ENCODE results near the gene GDAP1L1. TPM values are rescaled to one million over a fixed set of nuclear protein-coding genes. Genes with fewer than 3 reads are reported as not detected.

The GDAP1L1 gene
- total RNA-seq = under 1 TPM in 1 of 4 donors, not detected in 3; 0.91 TPM

DNA sequence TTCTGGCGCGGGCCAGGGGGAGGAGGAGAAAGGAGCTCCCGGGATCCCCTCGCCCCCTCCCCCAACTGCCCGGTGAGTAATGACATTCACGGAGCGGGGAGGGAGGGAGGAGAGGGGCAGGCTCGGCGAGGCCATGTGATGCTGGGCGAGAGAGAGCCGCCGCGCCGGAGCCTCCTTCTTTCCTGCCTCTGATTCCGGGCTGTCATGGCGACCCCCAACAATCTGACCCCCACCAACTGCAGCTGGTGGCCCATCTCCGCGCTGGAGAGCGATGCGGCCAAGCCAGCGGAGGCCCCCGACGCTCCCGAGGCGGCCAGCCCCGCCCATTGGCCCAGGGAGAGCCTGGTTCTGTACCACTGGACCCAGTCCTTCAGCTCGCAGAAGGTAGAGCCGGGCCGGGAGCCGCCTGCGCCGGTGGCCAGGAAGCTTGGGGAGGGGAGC, at the start of gene GDAP1L1:
TSS of gene GDAP1L1 (plus strand) at position 178 of the 441 bp plus-strand sequence. CDS start at position 205, 27 bp downstream.
- WGBS, 2 donors = 0 to 5% methylated on average over 3 to 12 of the region's 32 CpGs
- intact Hi-C loops (cut with DNase I; ENCODE audit: low total_unique reads) = no loop called here
- no peak within 1 kb of the TSS for H3K4me3 ChIP-seq (ENCODE audit: low read depth, poor library complexity, severe bottlenecking)
- no peak for DNase-seq (ENCODE audit: low spot score in 2 of 2)
- no peak for TF ChIP-seq POLR2A (IDR thresholded peaks at IDR 0.05)
- TF ChIP-seq, protein P1, sequence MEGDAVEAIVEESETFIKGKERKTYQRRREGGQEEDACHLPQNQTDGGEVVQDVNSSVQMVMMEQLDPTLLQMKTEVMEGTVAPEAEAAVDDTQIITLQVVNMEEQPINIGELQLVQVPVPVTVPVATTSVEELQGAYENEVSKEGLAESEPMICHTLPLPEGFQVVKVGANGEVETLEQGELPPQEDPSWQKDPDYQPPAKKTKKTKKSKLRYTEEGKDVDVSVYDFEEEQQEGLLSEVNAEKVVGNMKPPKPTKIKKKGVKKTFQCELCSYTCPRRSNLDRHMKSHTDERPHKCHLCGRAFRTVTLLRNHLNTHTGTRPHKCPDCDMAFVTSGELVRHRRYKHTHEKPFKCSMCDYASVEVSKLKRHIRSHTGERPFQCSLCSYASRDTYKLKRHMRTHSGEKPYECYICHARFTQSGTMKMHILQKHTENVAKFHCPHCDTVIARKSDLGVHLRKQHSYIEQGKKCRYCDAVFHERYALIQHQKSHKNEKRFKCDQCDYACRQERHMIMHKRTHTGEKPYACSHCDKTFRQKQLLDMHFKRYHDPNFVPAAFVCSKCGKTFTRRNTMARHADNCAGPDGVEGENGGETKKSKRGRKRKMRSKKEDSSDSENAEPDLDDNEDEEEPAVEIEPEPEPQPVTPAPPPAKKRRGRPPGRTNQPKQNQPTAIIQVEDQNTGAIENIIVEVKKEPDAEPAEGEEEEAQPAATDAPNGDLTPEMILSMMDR (IDR thresholded peaks at IDR 0.05) = no peak

DNA sequence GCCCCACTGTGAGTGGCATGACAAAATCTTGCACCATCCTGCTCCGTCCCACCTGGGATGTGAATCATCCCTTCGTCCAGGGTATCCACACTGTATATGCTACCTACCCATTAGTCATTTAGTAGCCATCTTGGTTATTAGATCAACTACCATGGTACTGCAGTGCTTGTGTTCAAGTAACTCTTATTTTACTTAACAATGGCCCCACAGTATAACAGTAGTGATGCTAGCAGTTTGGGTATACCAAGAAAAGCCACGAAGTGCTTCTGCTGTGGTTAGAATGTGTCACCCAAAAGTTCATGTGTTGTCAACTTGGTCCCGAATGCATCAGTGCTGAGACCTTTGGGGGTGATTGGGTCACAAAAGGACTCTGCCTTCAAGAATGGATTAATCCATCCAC, 48.2 kb upstream of the GDAP1L1 start:
- no peak for TF ChIP-seq POLR2A (IDR thresholded peaks at IDR 0.05)
- TF ChIP-seq, protein P1 (IDR thresholded peaks at IDR 0.05) = no peak
- no peak overlapping the region for H3K4me3 ChIP-seq (ENCODE audit: low read depth, poor library complexity, severe bottlenecking)
- 91 to 95% methylated on average over 4 of the region's 4 CpGs for WGBS, 2 donors
- DNase-seq (ENCODE audit: low spot score in 2 of 2) = no peak
- intact Hi-C loops (cut with DNase I; ENCODE audit: low total_unique reads) = no loop called here

DNA sequence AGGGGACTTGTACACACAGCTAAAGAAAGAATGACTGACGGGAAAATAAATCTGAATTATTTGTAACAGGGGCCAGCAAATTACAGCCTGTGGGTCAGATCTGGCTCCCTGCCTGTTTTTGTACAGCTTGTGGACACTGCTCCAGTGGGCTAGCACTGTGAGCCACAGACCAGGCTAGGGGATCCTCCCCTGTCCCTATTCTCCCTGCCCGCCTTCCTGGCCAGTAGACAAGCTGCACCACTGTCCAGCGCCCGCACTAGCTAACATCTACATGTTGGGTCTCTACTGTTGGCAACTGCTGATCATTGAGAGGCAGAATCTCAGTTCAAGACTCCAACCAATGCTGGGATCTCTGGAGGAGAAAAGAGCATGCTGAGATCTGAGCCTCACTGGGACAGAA, 47.2 kb upstream of the GDAP1L1 start:
- intact Hi-C loops (cut with DNase I; ENCODE audit: low total_unique reads) = no loop called here
- no peak overlapping the region for H3K4me3 ChIP-seq (ENCODE audit: low read depth, poor library complexity, severe bottlenecking)
- 93 to 97% methylated on average over 4 of the region's 4 CpGs for WGBS, 2 donors
- no peak for TF ChIP-seq POLR2A (IDR thresholded peaks at IDR 0.05)
- TF ChIP-seq, protein P1 (IDR thresholded peaks at IDR 0.05) = no peak
- DNase-seq (ENCODE audit: low spot score in 2 of 2) = no peak

DNA sequence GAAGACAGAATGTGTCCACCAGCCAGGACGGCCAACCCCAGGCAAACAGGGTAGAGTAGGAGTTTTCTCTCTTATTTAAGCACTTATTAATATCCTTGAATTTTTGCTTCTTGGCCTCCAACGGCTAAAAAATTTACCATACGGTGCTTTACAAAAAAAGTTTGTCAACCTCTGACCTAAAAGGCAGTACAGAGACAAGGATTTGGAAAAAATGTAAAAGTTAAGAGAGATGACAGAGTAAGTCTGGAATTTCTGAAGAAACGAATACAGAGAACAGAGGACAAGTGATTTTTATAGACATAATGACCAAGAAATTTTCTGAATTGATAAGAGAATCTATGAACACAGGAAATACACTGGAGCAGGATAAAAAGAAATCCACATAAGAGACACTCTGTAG, 46.7 kb upstream of the GDAP1L1 start:
- TF ChIP-seq, protein P1 (IDR thresholded peaks at IDR 0.05) = no peak
- TF ChIP-seq POLR2A (IDR thresholded peaks at IDR 0.05) = no peak
- intact Hi-C loops (cut with DNase I; ENCODE audit: low total_unique reads) = no loop called here
- no peak overlapping the region for H3K4me3 ChIP-seq (ENCODE audit: low read depth, poor library complexity, severe bottlenecking)
- no peak for DNase-seq (ENCODE audit: low spot score in 2 of 2)
- 73 to 80% methylated on average over 4 of the region's 4 CpGs for WGBS, 2 donors

DNA sequence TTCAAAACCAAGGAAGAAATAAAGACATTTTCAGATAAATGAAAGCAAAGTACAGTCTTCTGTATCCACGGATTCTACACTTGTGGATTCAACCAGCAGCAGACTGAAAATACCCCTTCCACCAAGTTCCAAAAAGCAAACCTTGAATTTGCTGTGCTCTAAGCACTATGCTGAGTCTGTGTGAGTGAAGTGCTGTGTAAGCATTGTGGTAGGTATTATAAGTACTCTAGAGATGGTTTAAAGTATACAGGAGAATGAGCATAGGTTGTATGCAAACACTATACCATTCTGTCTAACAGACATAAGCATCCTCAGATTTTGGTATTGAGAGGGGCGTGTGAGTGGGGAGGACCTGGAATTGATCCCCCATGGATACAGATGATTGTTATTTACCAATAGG, 46.1 kb upstream of the GDAP1L1 start:
- 69 to 89% methylated on average over 2 of the region's 2 CpGs for WGBS, 2 donors
- TF ChIP-seq, protein P1 (IDR thresholded peaks at IDR 0.05) = no peak
- TF ChIP-seq POLR2A (IDR thresholded peaks at IDR 0.05) = no peak
- intact Hi-C loops (cut with DNase I; ENCODE audit: low total_unique reads) = no loop called here
- no peak overlapping the region for H3K4me3 ChIP-seq (ENCODE audit: low read depth, poor library complexity, severe bottlenecking)
- DNase-seq (ENCODE audit: low spot score in 2 of 2) = no peak

DNA sequence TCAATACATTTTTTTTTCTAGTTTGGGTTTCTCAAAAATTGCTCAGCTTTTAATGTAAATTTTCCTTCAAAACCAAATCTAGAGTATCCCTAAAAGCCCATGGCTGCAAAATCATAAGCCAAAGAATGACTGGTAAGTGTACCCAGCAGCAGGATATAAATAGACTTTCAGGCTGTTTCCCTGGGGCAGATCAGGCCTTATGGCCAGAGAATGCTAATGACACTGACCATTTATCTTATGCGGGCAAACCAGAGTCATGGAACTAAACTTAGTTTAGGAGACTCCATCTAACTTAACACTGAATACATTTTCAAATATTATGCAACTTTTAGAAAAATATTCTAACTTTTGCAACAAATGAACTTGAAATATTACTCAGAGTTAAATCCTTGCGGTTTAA, 43.9 kb upstream of the GDAP1L1 start:
- H3K4me3 ChIP-seq (ENCODE audit: low read depth, poor library complexity, severe bottlenecking) = no peak overlapping the region
- 77 to 90% methylated on average over 2 of the region's 2 CpGs for WGBS, 2 donors
- intact Hi-C loops (cut with DNase I; ENCODE audit: low total_unique reads) = no loop called here
- DNase-seq (ENCODE audit: low spot score in 2 of 2) = no peak
- TF ChIP-seq, protein P1 (IDR thresholded peaks at IDR 0.05) = no peak
- TF ChIP-seq POLR2A (IDR thresholded peaks at IDR 0.05) = no peak

All from lower leg skin (tissue), 4 donors.